SK-N-SH (cell line): ENCODE results near the gene NBEA. TPM values are rescaled to one million over a fixed set of nuclear protein-coding genes. Genes with fewer than 3 reads are reported as not detected.

Experiments
- CTCF ChIA-PET: fragments of 300-600, 350-600 bp; formaldehyde crosslinking; extraction: SDS; loops from one replicate; lab custom pipeline; 2021; lab: Yijun Ruan, JAX
- POLR2A ChIA-PET: fragments of 350-600 bp; sonication (Branson Sonifier 250); formaldehyde crosslinking; extraction: SDS; loops from one replicate; lab custom pipeline; 2020; ENCODE audit warnings: antibody characterized with exemption, inconsistent platforms; lab: Yijun Ruan, JAX
- DNase-seq: peaks from one replicate; pipeline ENCODE4 v3.0.0; 2012
- H2AFZ ChIP-seq: fragments of 200-600 bp; sonication (generic); 2 replicates; pipeline ENCODE4 v1.8.1; 2016; ENCODE audit warnings: antibody characterized with exemption, mild to moderate bottlenecking, low read depth
- H3F3A ChIP-seq: fragments of 200-600 bp; sonication (generic); replicated peaks from 2 replicates; pipeline ENCODE3; 2016; ENCODE audit warnings: antibody characterized with exemption, mild to moderate bottlenecking; ENCODE audit not compliant: insufficient read depth
- H3K27ac ChIP-seq, 2 experiments: fragments of 200-500 bp in 1 of 2; fragments of 200-600 bp in 1 of 2; sonication (Bioruptor generic) in 1 of 2; sonication (generic), shearing (Covaris generic) in 1 of 2; 2 replicates each; pipeline versions ENCODE4 v1.5.1 to v1.6.1; 2014 to 2016; ENCODE audit warnings: low read depth in 2 of 2, inconsistent platforms in 1 of 2, low read length in 1 of 2, mild to moderate bottlenecking in 1 of 2, mixed read lengths in 1 of 2
- H3K27me3 ChIP-seq: fragments of 200-600 bp; sonication (generic), shearing (Covaris generic); 2 replicates; pipeline ENCODE4 v1.6.1; 2016; ENCODE audit warnings: mixed run types; ENCODE audit not compliant: insufficient read depth
- H3K36me3 ChIP-seq, 2 experiments: fragments of 200-500 bp in 1 of 2; fragments of 200-600 bp in 1 of 2; sonication (Bioruptor generic) in 1 of 2; sonication (generic) in 1 of 2; replicated peaks in 1 of 2; 2 replicates each; pipeline versions ENCODE3 to v1.5.1; 2014 to 2016; ENCODE audit warnings: low read length in 1 of 2, mild to moderate bottlenecking in 1 of 2; ENCODE audit not compliant: insufficient read depth in 2 of 2, control insufficient read depth in 1 of 2
- H3K4me1 ChIP-seq, 2 experiments: fragments of 200-500 bp in 1 of 2; fragments of 200-600 bp in 1 of 2; sonication (Bioruptor generic) in 1 of 2; sonication (generic), shearing (Covaris generic) in 1 of 2; 2 replicates each; pipeline versions ENCODE4 v1.5.1 to v1.6.1; 2014 to 2016; ENCODE audit warnings: low read depth in 1 of 2, low read length in 1 of 2, mixed run types in 1 of 2; ENCODE audit not compliant: insufficient read depth in 2 of 2, control insufficient read depth in 1 of 2
- H3K4me2 ChIP-seq: fragments of 200-600 bp; sonication (generic), shearing (Covaris generic); 2 replicates; pipeline ENCODE4 v1.6.1; 2017; ENCODE audit warnings: mixed run types
- H3K4me3 ChIP-seq, 2 experiments: fragments of 200-500 bp in 1 of 2; fragments of 200-600 bp in 1 of 2; sonication (Bioruptor generic) in 1 of 2; sonication (generic), shearing (Covaris generic) in 1 of 2; 2 replicates each; pipeline versions ENCODE4 v1.5.1 to v1.8.1; 2014 to 2016; ENCODE audit warnings: low read depth in 2 of 2, inconsistent platforms in 1 of 2, low read length in 1 of 2, mild to moderate bottlenecking in 1 of 2, mixed read lengths in 1 of 2, moderate library complexity in 1 of 2
- H3K79me2 ChIP-seq: fragments of 200-600 bp; sonication (generic); 2 replicates; pipeline ENCODE4 v1.8.1; 2017; ENCODE audit warnings: mild to moderate bottlenecking; ENCODE audit not compliant: insufficient read depth
- H3K9ac ChIP-seq: fragments of 200-600 bp; sonication (generic); 2 replicates; pipeline ENCODE4 v1.6.1; 2017; ENCODE audit warnings: mixed run types
- H3K9me2 ChIP-seq: fragments of 200-600 bp; sonication (generic); 2 replicates; pipeline ENCODE4 v1.6.1; 2017; ENCODE audit warnings: mixed run types
- H3K9me3 ChIP-seq: fragments of 200-600 bp; sonication (generic); 2 replicates; pipeline ENCODE4 v1.6.1; 2017; ENCODE audit warnings: mixed run types, mild to moderate bottlenecking, moderate library complexity
- H4K20me1 ChIP-seq: fragments of 200-600 bp; sonication (generic); 2 replicates; pipeline ENCODE4 v1.6.1; 2017; ENCODE audit warnings: mild to moderate bottlenecking, mixed run types; ENCODE audit not compliant: insufficient read depth
- CHD2 ChIP-seq: fragments of 150-350 bp; IDR thresholded peaks from 2 replicates; pipeline ENCODE4 v1.6.1; 2018; ENCODE audit warnings: low read length; ENCODE audit not compliant: partially characterized antibody
- EP300 ChIP-seq, 2 experiments: IDR thresholded peaks; 2 replicates each; pipeline versions ENCODE4 v1.4.0 to v1.6.1; 2012; ENCODE audit warnings: borderline replicate concordance in 1 of 2, low read depth in 1 of 2, low read length in 1 of 2
- EZH2phosphoT487 ChIP-seq: fragments of 200-600 bp; sonication (generic); IDR thresholded peaks from 2 replicates; pipeline ENCODE4 v1.6.1; 2017; ENCODE audit warnings: low read depth, mixed run types, mild to moderate bottlenecking, antibody characterized with exemption, moderate library complexity, borderline replicate concordance
- FOXM1 ChIP-seq: IDR thresholded peaks from 2 replicates; pipeline ENCODE4 v1.4.0; 2012; ENCODE audit warnings: low read depth, mild to moderate bottlenecking
- GABPA ChIP-seq: IDR thresholded peaks from 2 replicates; pipeline ENCODE4 v1.4.0; 2012; ENCODE audit warnings: low read depth, mild to moderate bottlenecking
- JUND ChIP-seq: IDR thresholded peaks from 2 replicates; pipeline ENCODE4 v1.4.0; 2012
- MEF2A ChIP-seq: IDR thresholded peaks from 2 replicates; pipeline ENCODE4 v1.4.0; 2012; ENCODE audit warnings: low read depth, borderline replicate concordance
- MXI1 ChIP-seq: IDR thresholded peaks from 2 replicates; pipeline ENCODE4 v1.6.1; 2012; ENCODE audit warnings: mild to moderate bottlenecking, low read depth, low read length, improper control_type of control experiment
- NRF1 ChIP-seq: IDR thresholded peaks from 2 replicates; pipeline ENCODE4 v1.6.1; 2012; ENCODE audit warnings: low read depth, mild to moderate bottlenecking, low read length
- RAD21 ChIP-seq: IDR thresholded peaks from 2 replicates; pipeline ENCODE4 v1.6.1; 2012; ENCODE audit warnings: mild to moderate bottlenecking, low read length
- RFX5 ChIP-seq: IDR thresholded peaks from 2 replicates; pipeline ENCODE4 v1.6.1; 2012; ENCODE audit warnings: mild to moderate bottlenecking, improper control_type of control experiment, low read length
- RXRA ChIP-seq: IDR thresholded peaks from 2 replicates; pipeline ENCODE4 v1.4.0; 2012; ENCODE audit warnings: low read depth, mild to moderate bottlenecking, borderline replicate concordance
- TAF1 ChIP-seq: IDR thresholded peaks from 2 replicates; pipeline ENCODE4 v1.6.1; 2012; ENCODE audit warnings: low read depth, mild to moderate bottlenecking, low read length, moderate library complexity, borderline replicate concordance
- TCF12 ChIP-seq: IDR thresholded peaks from 2 replicates; pipeline ENCODE4 v1.4.0; 2012
- TEAD4 ChIP-seq: IDR thresholded peaks from 2 replicates; pipeline ENCODE4 v1.4.0; 2012; ENCODE audit warnings: mild to moderate bottlenecking, borderline replicate concordance; ENCODE audit not compliant: insufficient read depth
- YY1 ChIP-seq: IDR thresholded peaks from 2 replicates; pipeline ENCODE4 v1.4.0; 2012; ENCODE audit warnings: low read depth, mild to moderate bottlenecking
- WGBS: methylation state at CpG from one replicate; pipeline ENCODE4 v1.1.6; 2017; ENCODE audit warnings: low lambda C conversion rate; 5-methylcytosine and 5-hydroxymethylcytosine counted together
- polyA plus RNA-seq, 3 experiments: library from polyadenylated mRNA; depleted of rRNA; stranded (reverse); fragments of >200 nt; gene quantifications; 2 replicates each; pipeline ENCODE4 v1.2.3, GENCODE V29; 2012
- TF ChIP-seq, protein P1 (sequence below): IDR thresholded peaks from 2 replicates; pipeline ENCODE4; 2012
- TF ChIP-seq, protein P2 (sequence below): IDR thresholded peaks from 2 replicates; pipeline ENCODE4 v1.4.0; 2012; ENCODE audit warnings: low read depth, borderline replicate concordance
- TF ChIP-seq, protein P3 (sequence below): IDR thresholded peaks from 2 replicates; pipeline ENCODE4 v1.6.1; 2012; ENCODE audit warnings: mild to moderate bottlenecking, low read depth, low read length, moderate library complexity
- TF ChIP-seq, protein P4 (sequence below): fragments of 150-350 bp; IDR thresholded peaks from 2 replicates; pipeline ENCODE4 v1.6.1; 2017; ENCODE audit warnings: antibody characterized with exemption, low read length, low read depth, borderline replicate concordance

The NBEA gene
- polyA plus RNA-seq, 1 of the 3 experiments (the other 2 are of a cell fraction) = 12.3 TPM

DNA sequence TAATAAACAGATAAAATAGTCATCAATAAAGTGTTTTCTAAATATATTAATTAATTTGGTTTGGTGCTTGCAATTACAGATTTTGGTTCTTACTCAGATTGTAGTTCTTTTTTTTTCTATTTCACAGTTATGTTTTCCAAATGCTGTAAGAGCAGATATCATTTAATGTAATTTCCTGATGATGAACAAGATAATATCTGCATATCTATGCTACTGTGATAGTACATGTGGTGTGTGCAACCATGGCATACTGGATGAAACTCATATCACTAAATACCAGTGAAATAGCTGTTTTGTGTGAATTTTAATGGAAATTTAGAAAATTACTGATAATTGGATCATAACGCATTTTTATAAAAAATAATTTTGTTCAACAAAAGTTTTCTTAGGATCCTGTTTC is 623.2 kb downstream of the NBEA start (continued):
- TF ChIP-seq TAF1 = no peak
- TF ChIP-seq TEAD4 = no peak
- TF ChIP-seq, protein P1, sequence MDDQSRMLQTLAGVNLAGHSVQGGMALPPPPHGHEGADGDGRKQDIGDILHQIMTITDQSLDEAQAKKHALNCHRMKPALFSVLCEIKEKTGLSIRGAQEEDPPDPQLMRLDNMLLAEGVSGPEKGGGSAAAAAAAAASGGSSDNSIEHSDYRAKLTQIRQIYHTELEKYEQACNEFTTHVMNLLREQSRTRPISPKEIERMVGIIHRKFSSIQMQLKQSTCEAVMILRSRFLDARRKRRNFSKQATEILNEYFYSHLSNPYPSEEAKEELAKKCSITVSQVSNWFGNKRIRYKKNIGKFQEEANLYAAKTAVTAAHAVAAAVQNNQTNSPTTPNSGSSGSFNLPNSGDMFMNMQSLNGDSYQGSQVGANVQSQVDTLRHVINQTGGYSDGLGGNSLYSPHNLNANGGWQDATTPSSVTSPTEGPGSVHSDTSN = no peak
- TF ChIP-seq EP300 (IDR thresholded peaks at IDR 0.05; ENCODE audit: borderline replicate concordance in 1 of 2, low read depth in 1 of 2, low read length in 1 of 2) = peak in 1 of 2 experiments; percentile 27; a peak in 1 of 4 replicates
- TF ChIP-seq CHD2 = peak; percentile 31
- no peak for TF ChIP-seq JUND
- no peak; the same call in 1 of the 2 replicates for TF ChIP-seq MXI1
- TF ChIP-seq MEF2A = no peak
- no peak for TF ChIP-seq RXRA
- no peak for TF ChIP-seq FOXM1
- TF ChIP-seq GABPA = no peak

DNA sequence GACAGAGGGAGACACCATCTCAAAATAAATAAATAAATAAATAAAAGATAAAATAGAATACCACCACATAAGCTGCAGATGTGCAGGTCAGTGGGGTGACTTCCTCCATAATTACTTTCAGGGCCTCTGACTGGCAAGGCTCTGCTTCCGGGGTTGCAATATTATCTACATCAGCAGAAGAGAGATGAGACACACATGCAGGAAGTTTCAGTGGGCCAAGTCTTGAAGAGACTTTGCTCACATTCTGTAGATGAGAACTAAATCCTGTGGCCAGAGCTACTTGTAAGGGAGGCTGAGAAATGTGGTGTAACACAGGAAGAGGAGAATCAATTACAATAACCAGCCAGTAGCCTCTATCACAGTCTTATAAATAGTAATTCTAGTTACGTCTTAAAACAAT is 624.3 kb downstream of the NBEA start:
- ChIA-PET POLR2A (no interaction called here), CTCF (interaction anchor here (1.0 to 1.6 kb wide), 3 partner anchors 9 to 221 kb away, joined by 3 read pairs; no protein-coding TSS in a partner anchor)
- DNase-seq = no peak
- Histone ChIP-seq H3K27ac (no peak overlapping the region), H3K4me1 (peaks cover 0 to 4% of the 10 kb centered on the region in 2 experiments; a peak in 2 of 4 replicates), H3K79me2 (no peaks in the 10 kb centered on the region), H3K27me3 (no peaks in the 10 kb centered on the region), H2AFZ (no peak overlapping the region)
- 89% methylated on average over 2 of the region's 2 CpGs for WGBS
- TF ChIP-seq MXI1 (no peak), RFX5 (no peak)
- TF ChIP-seq, all 33 proteins: peak for 0
- peaks cover 3% of the 10 kb centered on the region for H3F3A ChIP-seq
- no peak overlapping the region for H3K4me2 ChIP-seq
- peaks cover 24 to 25% of the 10 kb centered on the region in 2 experiments for H3K36me3 ChIP-seq
- H3K9ac ChIP-seq = no peak overlapping the region
- H3K9me3 ChIP-seq = no peaks in the 10 kb centered on the region
- no peaks in the 10 kb centered on the region for H4K20me1 ChIP-seq
- H3K9me2 ChIP-seq = no peaks in the 10 kb centered on the region
- no peak overlapping the region for H3K4me3 ChIP-seq

DNA sequence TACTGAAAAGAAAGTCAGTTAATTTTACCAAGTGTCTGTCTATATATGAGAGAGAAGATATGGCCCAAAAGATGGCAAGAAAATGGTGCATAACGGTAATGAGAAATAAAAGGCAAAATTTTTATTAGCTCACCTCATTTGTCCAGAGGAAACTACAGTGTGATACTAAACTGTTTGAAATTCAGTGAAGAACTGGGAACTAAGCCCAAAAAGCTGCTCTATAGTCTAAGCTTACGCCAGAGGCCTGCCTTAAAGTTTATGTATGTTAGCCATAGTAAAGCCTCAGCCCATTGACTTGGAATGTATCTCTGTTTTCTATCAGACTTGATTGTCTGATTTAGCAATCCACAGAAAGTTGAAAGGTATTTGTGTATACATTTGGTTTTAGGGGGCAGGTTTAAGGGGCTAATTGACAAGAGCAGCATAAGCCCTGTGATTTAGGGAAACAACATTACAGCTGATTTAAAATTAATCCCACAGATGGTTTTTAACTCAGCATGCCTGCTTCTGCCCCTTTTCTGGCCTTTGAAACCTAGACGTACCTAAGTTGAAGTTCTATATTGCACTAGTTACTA is 625.4 kb downstream of the NBEA start:
- Histone ChIP-seq H2AFZ (no peak overlapping the region), H3F3A (no peaks in the 10 kb centered on the region), H3K9me2 (no peaks in the 10 kb centered on the region), H3K9me3 (no peaks in the 10 kb centered on the region), H3K4me2 (no peak overlapping the region), H3K36me3 (peaks cover 24 to 25% of the 10 kb centered on the region in 2 experiments), H3K9ac (no peak overlapping the region), H3K4me1 (peaks cover 0 to 4% of the 10 kb centered on the region in 2 experiments; a peak in 2 of 4 replicates), H4K20me1 (no peaks in the 10 kb centered on the region), H3K4me3 (no peak overlapping the region), H3K27ac (no peak overlapping the region), H3K27me3 (no peaks in the 10 kb centered on the region), H3K79me2 (no peaks in the 10 kb centered on the region)
- ChIA-PET POLR2A (no interaction called here), CTCF (interaction anchor here (1.0 kb wide), 1 partner anchor 40 kb away, joined by 3 read pairs; no protein-coding TSS in a partner anchor)
- 98% methylated on average over 3 of the region's 3 CpGs for WGBS
- no peak for DNase-seq
- TF ChIP-seq TCF12 (no peak), NRF1 (no peak), CHD2 (no peak), JUND (no peak), TEAD4 (no peak), EZH2phosphoT487 (no peak), RXRA (no peak), RAD21 (no peak), YY1 (no peak), RFX5 (no peak)
- TF ChIP-seq, protein P2, sequence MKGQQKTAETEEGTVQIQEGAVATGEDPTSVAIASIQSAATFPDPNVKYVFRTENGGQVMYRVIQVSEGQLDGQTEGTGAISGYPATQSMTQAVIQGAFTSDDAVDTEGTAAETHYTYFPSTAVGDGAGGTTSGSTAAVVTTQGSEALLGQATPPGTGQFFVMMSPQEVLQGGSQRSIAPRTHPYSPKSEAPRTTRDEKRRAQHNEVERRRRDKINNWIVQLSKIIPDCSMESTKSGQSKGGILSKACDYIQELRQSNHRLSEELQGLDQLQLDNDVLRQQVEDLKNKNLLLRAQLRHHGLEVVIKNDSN = no peak
- TF ChIP-seq, protein P3, sequence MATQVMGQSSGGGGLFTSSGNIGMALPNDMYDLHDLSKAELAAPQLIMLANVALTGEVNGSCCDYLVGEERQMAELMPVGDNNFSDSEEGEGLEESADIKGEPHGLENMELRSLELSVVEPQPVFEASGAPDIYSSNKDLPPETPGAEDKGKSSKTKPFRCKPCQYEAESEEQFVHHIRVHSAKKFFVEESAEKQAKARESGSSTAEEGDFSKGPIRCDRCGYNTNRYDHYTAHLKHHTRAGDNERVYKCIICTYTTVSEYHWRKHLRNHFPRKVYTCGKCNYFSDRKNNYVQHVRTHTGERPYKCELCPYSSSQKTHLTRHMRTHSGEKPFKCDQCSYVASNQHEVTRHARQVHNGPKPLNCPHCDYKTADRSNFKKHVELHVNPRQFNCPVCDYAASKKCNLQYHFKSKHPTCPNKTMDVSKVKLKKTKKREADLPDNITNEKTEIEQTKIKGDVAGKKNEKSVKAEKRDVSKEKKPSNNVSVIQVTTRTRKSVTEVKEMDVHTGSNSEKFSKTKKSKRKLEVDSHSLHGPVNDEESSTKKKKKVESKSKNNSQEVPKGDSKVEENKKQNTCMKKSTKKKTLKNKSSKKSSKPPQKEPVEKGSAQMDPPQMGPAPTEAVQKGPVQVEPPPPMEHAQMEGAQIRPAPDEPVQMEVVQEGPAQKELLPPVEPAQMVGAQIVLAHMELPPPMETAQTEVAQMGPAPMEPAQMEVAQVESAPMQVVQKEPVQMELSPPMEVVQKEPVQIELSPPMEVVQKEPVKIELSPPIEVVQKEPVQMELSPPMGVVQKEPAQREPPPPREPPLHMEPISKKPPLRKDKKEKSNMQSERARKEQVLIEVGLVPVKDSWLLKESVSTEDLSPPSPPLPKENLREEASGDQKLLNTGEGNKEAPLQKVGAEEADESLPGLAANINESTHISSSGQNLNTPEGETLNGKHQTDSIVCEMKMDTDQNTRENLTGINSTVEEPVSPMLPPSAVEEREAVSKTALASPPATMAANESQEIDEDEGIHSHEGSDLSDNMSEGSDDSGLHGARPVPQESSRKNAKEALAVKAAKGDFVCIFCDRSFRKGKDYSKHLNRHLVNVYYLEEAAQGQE = no peak
- TF ChIP-seq, protein P4, sequence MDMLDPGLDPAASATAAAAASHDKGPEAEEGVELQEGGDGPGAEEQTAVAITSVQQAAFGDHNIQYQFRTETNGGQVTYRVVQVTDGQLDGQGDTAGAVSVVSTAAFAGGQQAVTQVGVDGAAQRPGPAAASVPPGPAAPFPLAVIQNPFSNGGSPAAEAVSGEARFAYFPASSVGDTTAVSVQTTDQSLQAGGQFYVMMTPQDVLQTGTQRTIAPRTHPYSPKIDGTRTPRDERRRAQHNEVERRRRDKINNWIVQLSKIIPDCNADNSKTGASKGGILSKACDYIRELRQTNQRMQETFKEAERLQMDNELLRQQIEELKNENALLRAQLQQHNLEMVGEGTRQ = no peak
